Measurements from ENCODE around the gene PPM1H. TPM values are rescaled to one million over a fixed set of nuclear protein-coding genes. Genes with fewer than 3 reads are reported as not detected.

The PPM1H gene
- total and polyA plus RNA-seq, 10 of the 15 experiments (the other 5 are each of a cell fraction or from before 2014, with no cell fraction given): 0.11 to 0.83 (median 0.49) TPM

DNA sequence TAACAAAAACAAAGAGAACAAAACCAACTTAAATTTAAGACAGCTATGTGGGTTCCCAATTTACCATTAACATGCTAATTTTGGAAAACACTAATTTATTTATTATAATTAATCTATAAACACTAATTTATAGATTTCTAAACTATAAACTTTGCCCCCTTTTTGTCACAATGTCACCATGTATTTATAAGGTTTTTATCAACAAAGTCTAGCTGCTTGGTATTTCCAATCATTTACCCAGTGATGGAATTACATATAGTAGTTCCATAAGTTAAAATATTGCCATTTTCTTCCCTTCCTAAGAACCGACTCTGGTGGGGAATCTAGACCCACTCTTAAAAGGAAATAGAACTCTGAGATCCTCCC lies 140.7 kb downstream of the PPM1H start:
- DNase-seq (ENCODE audit: low read depth, low spot score): no peak
- ATAC-seq: no peak
- H3K36me3 ChIP-seq (ENCODE audit: control insufficient read depth in 2 of 2, insufficient read depth in 2 of 2, low read length in 1 of 2): no peaks in the 10 kb centered on the region
- TF ChIP-seq MLLT1 (IDR thresholded peaks at IDR 0.05): no peak
- intact Hi-C loops (cut with micrococcal nuclease; ENCODE audit: unreplicated experiment): loop anchor here (1.0 to 2.0 kb wide), 3 partner anchors 191 to 356 kb away; no protein-coding TSS in a partner anchor
- 0% methylated on average over 1 of the region's 1 CpG for WGBS (ENCODE audit: insufficient coverage, insufficient replicate concordance, low lambda C conversion rate, missing lambda C conversion rate)
- POLR2A ChIA-PET: interaction anchor here (1.7 kb wide), 1 partner anchor 188 kb away, joined by 8 read pairs; no protein-coding TSS in a partner anchor
- H3K4me3 ChIP-seq: no peak overlapping the region
- BruUV-seq (replicated peaks): no TSS peak
- no peak overlapping the region for H3K27ac ChIP-seq (ENCODE audit: control insufficient read depth, insufficient read depth)
- FAIRE-seq: no peak
- H3K79me2 ChIP-seq (ENCODE audit: control insufficient read depth, insufficient read depth, low read length): no peaks in the 10 kb centered on the region
- CTCF ChIA-PET: interaction anchor here (0.6 to 8.9 kb wide), 54 partner anchors 9 to 535 kb away, joined by 3 to 314 read pairs (median 4); no protein-coding TSS in a partner anchor
- H3K4me1 ChIP-seq (ENCODE audit: control insufficient read depth, insufficient read depth, low read length): no peaks in the 10 kb centered on the region
- in situ Hi-C loops (cut with MboI): loop anchor here (5.0 kb wide), 2 partner anchors 212 to 357 kb away; no protein-coding TSS in a partner anchor
- H2AFZ ChIP-seq (ENCODE audit: control insufficient read depth, low read depth, low read length): peak overlapping the region; percentile 56; the same call in 1 of the 2 replicates
- no peak overlapping the region for H3K4me2 ChIP-seq (ENCODE audit: control insufficient read depth, insufficient read depth)
- RAD21 ChIA-PET (ENCODE audit: unreplicated experiment): interaction anchor here (0.6 to 8.2 kb wide), 28 partner anchors 10 to 358 kb away, joined by 3 to 118 read pairs (median 4); partner anchors contain the start of gene MON2
- no peaks in the 10 kb centered on the region for H3K27me3 ChIP-seq (replicated peaks in 1 of 2; ENCODE audit: control insufficient read depth in 2 of 2, insufficient read depth in 2 of 2, low read length in 1 of 2)
- SMC1A ChIA-PET (ENCODE audit: uncharacterized antibody, unreplicated experiment): interaction anchor here (0.6 to 14.5 kb wide), 42 partner anchors 9 to 374 kb away, joined by 3 to 256 read pairs (median 4); partner anchors contain the start of gene MON2
- no peaks in the 10 kb centered on the region for H3K9me3 ChIP-seq (replicated peaks; ENCODE audit: control insufficient read depth, insufficient read depth, low read length)
- H3K9ac ChIP-seq (ENCODE audit: control insufficient read depth, insufficient read depth, low read length): no peak overlapping the region
- H4K20me1 ChIP-seq (ENCODE audit: control insufficient read depth, insufficient read depth): no peaks in the 10 kb centered on the region

Data from GM12878 (cell line).